ENCODE measurements around the gene BCL2L1.

GRCh38 chr20:31662372-31662854, 60.3 kb downstream of the BCL2L1 start:
- TF ChIP-seq CTCF (IDR thresholded peaks at IDR 0.05) (peak in 1 of 5 experiments; percentile 17), EP300 (IDR thresholded peaks at IDR 0.05) (no peak), POLR2A (IDR thresholded peaks at IDR 0.05) (no peak)

All from tibial nerve (tissue), 4 donors.